H1 (cell line): ENCODE data around the gene SCN2B. TPM values are rescaled to one million over a fixed set of nuclear protein-coding genes. Genes with fewer than 3 reads are reported as not detected.

Source experiments
- CTCF ChIA-PET: fragments of 300-600 bp; sonication (Branson Sonifier 250); formaldehyde crosslinking; loops from one replicate; lab custom pipeline; 2021; ENCODE audit not compliant: partially characterized antibody; lab: Charles Lee
- POLR2A ChIA-PET: fragments of 300-600 bp; sonication (Branson Sonifier 250); formaldehyde crosslinking; loops from one replicate; lab custom pipeline; 2021; ENCODE audit warnings: inconsistent platforms; ENCODE audit not compliant: partially characterized antibody; lab: Charles Lee
- DNase-seq, 2 experiments: peaks; one replicate each; pipeline versions ENCODE4 v3.0.0 to v3.0.0-alpha.2; 2010 to 2022; ENCODE audit warnings: low spot score in 2 of 2, low read depth in 1 of 2, mixed read lengths in 1 of 2
- FAIRE-seq: peaks from 2 replicates; lab custom pipeline; 2011; peaks lifted over from hg19 to GRCh38; lab: Jason Lieb, UNC
- H2AFZ ChIP-seq: 2 replicates; pipeline ENCODE4 v1.8.1; 2012; ENCODE audit warnings: low read length, inconsistent platforms
- H2AK5ac ChIP-seq: 2 replicates; pipeline ENCODE4 v1.6.1; 2013; ENCODE audit warnings: low read depth, low read length
- H2BK120ac ChIP-seq: replicated peaks from 2 replicates; pipeline ENCODE3; 2013; ENCODE audit warnings: low read depth, low read length, inconsistent platforms
- H2BK12ac ChIP-seq: 2 replicates; pipeline ENCODE4 v1.6.1; 2013; ENCODE audit warnings: low read depth, low read length
- H2BK15ac ChIP-seq: 2 replicates; pipeline ENCODE4 v1.6.1; 2013; ENCODE audit warnings: low read length
- H2BK20ac ChIP-seq: 2 replicates; pipeline ENCODE4 v1.6.1; 2013; ENCODE audit warnings: low read length
- H2BK5ac ChIP-seq: 2 replicates; pipeline ENCODE4 v1.6.1; 2013; ENCODE audit warnings: low read depth, low read length
- H3K14ac ChIP-seq: 2 replicates; pipeline ENCODE4 v1.6.1; 2013; ENCODE audit warnings: inconsistent platforms; ENCODE audit not compliant: insufficient read length
- H3K18ac ChIP-seq: 2 replicates; pipeline ENCODE4 v1.6.1; 2013; ENCODE audit warnings: low read length; ENCODE audit errors: extremely low read depth
- H3K23ac ChIP-seq: 2 replicates; pipeline ENCODE4 v1.6.1; 2013; ENCODE audit warnings: inconsistent platforms; ENCODE audit not compliant: insufficient read length
- H3K23me2 ChIP-seq: 2 replicates; pipeline ENCODE4 v1.6.1; 2013; ENCODE audit warnings: low read depth, low read length
- H3K27ac ChIP-seq: 2 replicates; pipeline ENCODE4 v1.6.1; 2011; ENCODE audit warnings: low read depth, low read length, inconsistent platforms
- H3K27me3 ChIP-seq, 4 experiments: replicated peaks in 1 of 4; 1 replicate in 1 of 4; 2 replicates in 3 of 4; pipeline versions ENCODE4 v1.6.1 to v1.8.1; 2011 to 2013; ENCODE audit warnings: low read length in 3 of 4, mild to moderate bottlenecking in 3 of 4, inconsistent platforms in 2 of 4, mixed read lengths in 2 of 4, moderate library complexity in 1 of 4; ENCODE audit not compliant: control insufficient read depth in 3 of 4, insufficient read depth in 3 of 4; ENCODE audit errors: extremely low read depth in 1 of 4
- H3K36me3 ChIP-seq, 4 experiments: 2 replicates each; pipeline versions ENCODE4 v1.6.1 to v1.8.1; 2011 to 2013; ENCODE audit warnings: mild to moderate bottlenecking in 4 of 4, low read length in 3 of 4, moderate library complexity in 2 of 4, control low read depth in 1 of 4, inconsistent platforms in 1 of 4; ENCODE audit not compliant: insufficient read depth in 4 of 4, control insufficient read depth in 2 of 4
- H3K4ac ChIP-seq: replicated peaks from 2 replicates; pipeline ENCODE3; 2013; ENCODE audit warnings: low read length, low read depth, mixed read lengths, inconsistent platforms; ENCODE audit not compliant: insufficient read length
- H3K4me1 ChIP-seq, 4 experiments: replicated peaks in 1 of 4; 1 replicate in 1 of 4; 2 replicates in 3 of 4; pipeline versions ENCODE4 v1.6.1 to v1.8.1; 2011 to 2013; ENCODE audit warnings: low read length in 3 of 4, inconsistent platforms in 2 of 4, mixed read lengths in 1 of 4; ENCODE audit not compliant: insufficient read depth in 4 of 4, control insufficient read depth in 3 of 4
- H3K4me2 ChIP-seq, 2 experiments: 2 replicates each; pipeline versions ENCODE4 v1.6.1 to v1.8.1; 2011 to 2013; ENCODE audit warnings: low read depth in 2 of 2, low read length in 2 of 2, control low read depth in 1 of 2, inconsistent platforms in 1 of 2, mild to moderate bottlenecking in 1 of 2; ENCODE audit not compliant: insufficient read depth in 1 of 2
- H3K4me3 ChIP-seq, 4 experiments: fragments of 200-600, 300-600 bp in 1 of 4; sonication (generic), shearing (Covaris generic), sonication (Bioruptor Twin) in 1 of 4; 2 replicates each; pipeline versions ENCODE4 v1.5.1 to v1.8.1; 2011 to 2016; ENCODE audit warnings: low read length in 4 of 4, low read depth in 3 of 4, control low read depth in 2 of 4, inconsistent platforms in 2 of 4, mild to moderate bottlenecking in 2 of 4, mixed read lengths in 1 of 4, moderate library complexity in 1 of 4; ENCODE audit not compliant: insufficient read depth in 2 of 4; ENCODE audit errors: extremely low read depth in 1 of 4
- H3K56ac ChIP-seq: replicated peaks from 2 replicates; pipeline ENCODE3; 2013; ENCODE audit warnings: low read depth, mild to moderate bottlenecking, mixed read lengths, low read length, inconsistent platforms; ENCODE audit not compliant: insufficient read length
- H3K79me1 ChIP-seq: 2 replicates; pipeline ENCODE4 v1.6.1; 2013; ENCODE audit warnings: low read depth, low read length, control low read depth
- H3K79me2 ChIP-seq, 2 experiments: 2 replicates each; pipeline versions ENCODE4 v1.6.1 to v1.8.1; 2012 to 2013; ENCODE audit warnings: low read length in 2 of 2, mild to moderate bottlenecking in 2 of 2, inconsistent platforms in 1 of 2; ENCODE audit not compliant: insufficient read depth in 2 of 2, control insufficient read depth in 1 of 2
- H3K9ac ChIP-seq, 4 experiments: replicated peaks in 1 of 4; 1 replicate in 1 of 4; 2 replicates in 3 of 4; pipeline versions ENCODE4 v1.6.1 to v1.8.1; 2011 to 2013; ENCODE audit warnings: low read depth in 3 of 4, low read length in 3 of 4, control low read depth in 2 of 4, mild to moderate bottlenecking in 2 of 4, moderate library complexity in 2 of 4, inconsistent platforms in 1 of 4; ENCODE audit errors: extremely low read depth in 1 of 4
- H3K9me3 ChIP-seq, 2 experiments: 2 replicates each; pipeline versions ENCODE4 v1.6.1 to v1.8.1; 2012 to 2013; ENCODE audit warnings: mild to moderate bottlenecking in 2 of 2, moderate library complexity in 2 of 2, control low read depth in 1 of 2, inconsistent platforms in 1 of 2, low read depth in 1 of 2, low read length in 1 of 2, mixed read lengths in 1 of 2; ENCODE audit not compliant: insufficient read depth in 2 of 2
- H4K20me1 ChIP-seq, 2 experiments: replicated peaks in 1 of 2; 2 replicates each; pipeline versions ENCODE3 to v1.8.1; 2011 to 2013; ENCODE audit warnings: inconsistent platforms in 2 of 2, low read length in 2 of 2, mild to moderate bottlenecking in 1 of 2; ENCODE audit not compliant: insufficient read depth in 2 of 2, control insufficient read depth in 1 of 2
- H4K5ac ChIP-seq: 2 replicates; pipeline ENCODE4 v1.6.1; 2013; ENCODE audit warnings: low read length, low read depth, mixed read lengths, inconsistent platforms; ENCODE audit not compliant: insufficient read length
- H4K8ac ChIP-seq: 2 replicates; pipeline ENCODE4 v1.8.0; 2013; ENCODE audit warnings: mild to moderate bottlenecking, moderate library complexity, low read length, inconsistent platforms; ENCODE audit not compliant: insufficient read depth; ENCODE audit errors: extremely low read depth
- H4K91ac ChIP-seq: replicated peaks from 2 replicates; pipeline ENCODE3; 2013; ENCODE audit warnings: low read length, mixed read lengths, inconsistent platforms; ENCODE audit not compliant: insufficient read length
- CHD2 ChIP-seq: IDR thresholded peaks from 2 replicates; pipeline ENCODE4 v1.6.1; 2012; ENCODE audit warnings: low read length, improper control_type of control experiment
- HDAC2 ChIP-seq, 2 experiments: fragments of 300-600 bp in 1 of 2; sonication (generic) in 1 of 2; IDR thresholded peaks; 2 replicates each; pipeline ENCODE4 v1.6.1; 2011 to 2012; ENCODE audit warnings: low read depth in 2 of 2, low read length in 2 of 2, mild to moderate bottlenecking in 2 of 2, moderate library complexity in 2 of 2, borderline replicate concordance in 1 of 2, inconsistent platforms in 1 of 2
- JUN ChIP-seq: IDR thresholded peaks from 2 replicates; pipeline ENCODE4 v1.6.1; 2011; ENCODE audit warnings: low read depth, mild to moderate bottlenecking, improper control_type of control experiment, low read length
- KDM1A ChIP-seq: fragments of 200-600, 300-600 bp; sonication (generic); IDR thresholded peaks from 2 replicates; pipeline ENCODE4 v1.7.1; 2016; ENCODE audit warnings: mild to moderate bottlenecking, low read length, borderline replicate concordance
- POLR2A ChIP-seq, 2 experiments: IDR thresholded peaks; 1 replicate in 1 of 2; 2 replicates in 1 of 2; pipeline ENCODE4 v1.6.1; 2011; ENCODE audit warnings: low read depth in 2 of 2, low read length in 2 of 2, mild to moderate bottlenecking in 2 of 2; ENCODE audit errors: control extremely low read depth in 1 of 2
- RAD21 ChIP-seq, 2 experiments: IDR thresholded peaks in 1 of 2; conservative IDR thresholded peaks in 1 of 2; 2 replicates each; pipeline ENCODE4 v1.6.1; 2011; ENCODE audit warnings: low read depth in 2 of 2, low read length in 2 of 2, improper control_type of control experiment in 1 of 2, inconsistent platforms in 1 of 2, mild to moderate bottlenecking in 1 of 2, moderate library complexity in 1 of 2
- RFX5 ChIP-seq: IDR thresholded peaks from 2 replicates; pipeline ENCODE4 v1.6.1; 2011; ENCODE audit warnings: low read depth, low read length, improper control_type of control experiment, borderline replicate concordance
- SP2 ChIP-seq: IDR thresholded peaks from 2 replicates; pipeline ENCODE4 v1.6.1; 2012; ENCODE audit warnings: mild to moderate bottlenecking, low read length, inconsistent platforms
- YY1 ChIP-seq: IDR thresholded peaks from 2 replicates; pipeline ENCODE4 v1.6.1; 2011; ENCODE audit warnings: low read depth, mild to moderate bottlenecking, low read length
- WGBS, 2 experiments: shearing (Covaris generic) in 1 of 2; methylation state at CpG; one replicate each; pipeline versions ENCODE4 v1.1.6 to v1.1.7; 2013 to 2015; ENCODE audit warnings: low lambda C conversion rate in 2 of 2, mixed read lengths in 2 of 2, inconsistent platforms in 1 of 2, low coverage in 1 of 2, missing lambda C conversion rate in 1 of 2; ENCODE audit not compliant: insufficient replicate concordance in 2 of 2, insufficient coverage in 1 of 2, insufficient read length in 1 of 2; ENCODE audit errors: extremely low coverage in 1 of 2, missing lambda C conversion rate in 1 of 2; 5-methylcytosine and 5-hydroxymethylcytosine counted together
- polyA plus RNA-seq, 7 experiments: library from polyadenylated mRNA; depleted of rRNA in 3 of 7; stranded (reverse) in 5 of 7; unstranded in 2 of 7; fragments of >200 nt in 5 of 7; fragments of 200-250 nt in 2 of 7; gene quantifications; 1 replicate in 5 of 7; 2 replicates in 1 of 7; 4 replicates in 1 of 7; pipeline versions ENCODE4 v1.2.1 to v1.2.3, GENCODE V29; 2011 to 2013; ENCODE audit warnings: missing spikeins in 2 of 7, mixed read lengths in 2 of 7
- total RNA-seq: library from RNA; stranded (reverse); fragmentation: NEBNext Ultra II Directional; extraction: Animal tissue kit (Norgen Biotek cat#: 25700); gene quantifications from 2 replicates; pipeline ENCODE4 v1.2.1, GENCODE V29; 2021
- TF ChIP-seq, protein P1 (sequence below): IDR thresholded peaks from 2 replicates; pipeline ENCODE4 v1.6.1; 2012; ENCODE audit warnings: inconsistent platforms

The SCN2B gene
- total and polyA plus RNA-seq, 2 of the 8 experiments (the other 6 are each of a cell fraction or from before 2014, with no cell fraction given) = 0.14 to 0.24 TPM

- no peaks in the 10 kb centered on the region for H3K79me2 ChIP-seq
- DNase-seq (no peak), FAIRE-seq (no peak)
- CTCF ChIA-PET = interaction anchor here (0.6 to 12.7 kb wide), 29 partner anchors 8 to 467 kb away, joined by 3 to 245 read pairs (median 4); partner anchors contain the start of gene SCN4B
- H3K14ac ChIP-seq = no peak overlapping the region
- no peak overlapping the region for H3K18ac ChIP-seq
- H3K23me2 ChIP-seq = no peaks in the 10 kb centered on the region
- H2BK20ac ChIP-seq = no peak overlapping the region
- H2BK5ac ChIP-seq = no peak overlapping the region
- no peak overlapping the region for H4K91ac ChIP-seq
- H3K23ac ChIP-seq = no peak overlapping the region
- no peaks in the 10 kb centered on the region for H3K36me3 ChIP-seq
- H3K9me3 ChIP-seq = no peaks in the 10 kb centered on the region
- peaks cover 0 to 21% (median 7%) of the 10 kb centered on the region in 4 experiments; a peak in 6 of 7 replicates for H3K4me1 ChIP-seq
- 0 out of 2 replicates have a peak overlapping the region, but pooled peaks have one; percentile 39 for H2BK12ac ChIP-seq
- no peak overlapping the region for H2AK5ac ChIP-seq
- H4K5ac ChIP-seq = no peak overlapping the region
- no peak overlapping the region for H3K27ac ChIP-seq
- H2AFZ ChIP-seq = no peak overlapping the region
- peaks cover 0 to 25% (median 12%) of the 10 kb centered on the region in 4 experiments; a peak in 6 of 7 replicates for H3K27me3 ChIP-seq
- H4K8ac ChIP-seq = no peak overlapping the region; the same call in 1 of the 2 replicates
- no peak overlapping the region for H3K56ac ChIP-seq
- no peak overlapping the region for H3K4me3 ChIP-seq
- H3K4me2 ChIP-seq = no peak overlapping the region
- peaks cover 0 to 3% of the 10 kb centered on the region in 2 experiments for H4K20me1 ChIP-seq
- H3K4ac ChIP-seq = no peak overlapping the region
- H3K79me1 ChIP-seq = no peaks in the 10 kb centered on the region
- H2BK15ac ChIP-seq = no peak overlapping the region
- POLR2A ChIA-PET = interaction anchor here (0.6 kb wide), 1 partner anchor 26 kb away, joined by 4 read pairs; no protein-coding TSS in a partner anchor
- H3K9ac ChIP-seq = no peak overlapping the region
- no peak overlapping the region for H2BK120ac ChIP-seq
- 78% methylated on average over 17 of the region's 20 CpGs; no CpG with 5 or more reads in 1 of the 2 experiments for WGBS, 2 experiments
- TF ChIP-seq SP2 (no peak), POLR2A (IDR thresholded peaks at IDR 0.05; ENCODE audit: control extremely low read depth in 1 of 2, low read depth in 2 of 2, low read length in 2 of 2) (no peak), KDM1A (no peak), YY1 (no peak), RFX5 (no peak), RAD21 (IDR thresholded peaks at IDR 0.05 in 1 of 2, conservative IDR thresholded peaks at IDR 0.05 in 1 of 2; ENCODE audit: low read depth in 2 of 2, low read length in 2 of 2) (no peak), CHD2 (no peak), JUN (no peak), HDAC2 (IDR thresholded peaks at IDR 0.05; ENCODE audit: borderline replicate concordance in 1 of 2, low read depth in 2 of 2, low read length in 2 of 2) (no peak)
- TF ChIP-seq, protein P1, sequence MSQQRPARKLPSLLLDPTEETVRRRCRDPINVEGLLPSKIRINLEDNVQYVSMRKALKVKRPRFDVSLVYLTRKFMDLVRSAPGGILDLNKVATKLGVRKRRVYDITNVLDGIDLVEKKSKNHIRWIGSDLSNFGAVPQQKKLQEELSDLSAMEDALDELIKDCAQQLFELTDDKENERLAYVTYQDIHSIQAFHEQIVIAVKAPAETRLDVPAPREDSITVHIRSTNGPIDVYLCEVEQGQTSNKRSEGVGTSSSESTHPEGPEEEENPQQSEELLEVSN = no peak
Observed at GRCh38 chr11:118144301-118145268, 31.9 kb downstream of the SCN2B start.
